ENCODE results near the gene RCN2.

RCN2 gene

DNA sequence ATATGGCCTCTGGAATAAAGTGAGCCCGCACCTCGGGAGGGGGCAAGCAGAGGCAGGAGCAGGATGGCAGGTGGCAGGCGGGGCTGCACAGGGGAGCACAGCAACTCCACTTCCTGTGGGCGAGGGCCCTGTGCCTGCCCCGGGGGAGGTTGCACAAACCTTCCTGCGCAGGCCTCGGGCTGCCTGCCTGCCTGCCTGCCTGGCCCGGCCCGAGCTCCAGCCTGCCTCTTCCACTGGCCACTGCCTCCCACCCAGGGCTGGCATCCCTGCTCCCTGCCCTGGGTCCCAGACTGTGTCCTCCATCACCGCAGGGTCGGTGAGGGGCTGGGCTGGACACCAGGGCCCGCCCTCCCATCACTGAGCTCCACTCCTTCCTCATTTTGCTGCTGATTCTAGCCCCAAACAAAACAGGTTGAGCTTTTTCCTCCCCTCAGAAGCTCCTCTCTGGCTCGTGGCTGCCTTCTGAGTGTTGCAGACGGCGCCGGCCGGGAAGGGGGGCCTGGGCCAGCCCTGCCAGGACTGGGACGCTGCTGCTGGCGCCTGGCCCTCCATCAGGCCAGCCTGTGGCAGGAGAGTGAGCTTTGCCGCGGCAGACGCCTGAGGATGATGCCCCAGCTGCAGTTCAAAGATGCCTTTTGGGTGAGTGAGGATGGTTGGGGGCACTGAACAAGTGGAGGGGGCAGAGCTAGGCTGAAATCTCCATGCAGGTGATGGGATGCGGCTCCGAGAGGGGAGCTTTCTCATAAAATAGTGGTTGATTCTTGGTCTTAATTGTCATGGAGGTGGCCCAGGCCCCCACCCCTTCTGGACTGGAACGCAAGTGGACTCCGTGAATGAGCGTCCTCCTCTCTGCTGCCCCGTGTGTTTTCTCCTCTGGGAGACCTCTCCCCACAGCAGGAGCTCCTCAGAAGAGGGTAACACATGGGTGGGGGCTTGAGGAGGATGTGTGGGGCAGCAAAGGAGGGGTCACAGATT is 63.7 kb downstream of the RCN2 start, which contains the start of gene PSTPIP1:
Gene PSTPIP1 (plus strand): TSS at position 156 of the 975 bp plus-strand sequence. CDS start 448 bp downstream, at position 604.
- DNase-seq, result no peak

GRCh38 chr15:76996076-76996525 is 64.6 kb downstream of the RCN2 start:
- no peak for DNase-seq

DNA sequence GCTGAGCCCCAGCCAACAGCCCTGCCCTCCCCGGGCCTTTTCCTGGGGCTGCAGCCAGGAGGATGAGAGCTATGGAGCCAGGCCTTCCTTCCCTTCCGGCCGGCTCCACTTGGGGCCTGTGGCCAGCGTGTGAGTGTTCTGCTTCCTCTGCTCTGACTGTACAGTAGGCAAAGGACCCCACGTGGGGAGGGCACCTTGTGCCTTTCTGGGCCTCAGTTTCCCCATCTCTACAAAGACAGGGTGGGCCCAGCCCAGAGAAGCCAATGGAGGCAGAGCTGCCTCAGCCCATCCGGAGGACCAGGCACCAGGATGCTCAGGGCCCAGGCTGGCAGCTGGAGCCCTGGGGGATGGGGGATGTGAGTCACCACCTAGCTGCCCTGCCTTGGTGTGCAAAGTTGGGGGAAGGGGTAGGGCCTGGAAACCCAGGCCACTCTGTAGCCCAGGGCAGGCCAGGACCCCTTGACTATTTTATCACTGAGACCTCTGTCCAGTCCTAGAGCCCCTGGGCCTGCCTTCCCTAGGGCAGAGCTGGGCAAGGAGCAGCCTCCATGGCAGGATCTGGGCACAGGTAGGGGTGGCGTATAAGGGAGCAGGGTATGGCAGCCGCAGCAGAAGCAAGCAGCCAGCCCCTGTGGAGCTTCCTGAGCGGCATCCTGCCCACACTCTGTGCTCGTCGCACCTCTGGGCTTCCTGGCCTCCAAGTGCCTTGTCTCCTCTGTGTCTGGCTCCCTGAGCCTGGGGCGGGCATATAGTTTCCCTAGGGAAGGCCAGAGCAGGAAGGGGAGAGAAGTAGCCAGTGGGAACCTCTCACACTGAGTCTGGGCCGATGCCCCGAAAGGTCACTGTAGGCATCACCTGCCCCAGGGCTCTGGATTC is 65.2 kb downstream of the RCN2 start:
- DNase-seq, result no peak

GRCh38 chr15:76998663-76999285 is 67.2 kb downstream of the RCN2 start:
- no peak for DNase-seq

- DNase-seq, result no peak
Observed at GRCh38 chr15:76999996-77000395, 68.4 kb downstream of the RCN2 start.

DNA sequence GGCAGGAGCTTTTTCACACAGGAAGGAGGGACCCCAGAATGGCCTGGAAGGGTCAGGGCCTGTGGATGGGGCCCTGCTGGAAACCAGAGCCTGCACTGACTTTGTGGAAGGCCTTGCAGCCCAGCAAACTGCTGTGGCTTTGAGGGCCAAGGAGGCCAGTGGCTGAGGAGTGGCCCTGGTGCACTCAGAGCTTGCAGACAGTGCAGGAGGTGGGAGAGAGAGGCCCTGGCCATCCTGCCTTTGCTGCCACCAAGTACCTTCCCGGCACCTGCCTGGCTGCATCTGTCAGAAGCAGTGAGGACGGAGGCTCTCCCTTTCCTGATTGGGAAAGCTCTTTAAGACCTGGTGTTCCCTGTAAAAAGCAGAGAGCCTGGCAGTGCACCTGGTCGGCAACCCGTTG is 69.8 kb downstream of the RCN2 start:
- no peak for DNase-seq

DNA sequence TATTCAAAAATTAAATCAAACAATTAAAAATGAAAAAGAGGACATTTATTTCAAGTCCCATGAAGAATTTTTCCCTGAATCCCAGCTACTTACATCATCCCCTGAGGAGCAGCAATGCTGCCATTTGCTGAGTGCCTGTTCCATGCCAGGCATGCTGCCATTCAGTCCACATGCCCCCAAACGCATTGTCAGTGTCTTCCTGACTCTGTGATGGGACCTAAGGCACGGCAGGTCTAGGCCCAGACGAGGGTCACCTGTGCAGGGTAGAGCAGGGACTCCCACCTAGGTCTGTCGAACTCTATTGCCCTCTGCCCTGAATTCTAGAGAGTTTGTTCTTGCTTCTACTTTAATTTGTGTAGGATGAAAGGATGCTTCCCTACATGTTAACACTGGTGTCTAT is 70.4 kb downstream of the RCN2 start:
- no peak for DNase-seq

DNA sequence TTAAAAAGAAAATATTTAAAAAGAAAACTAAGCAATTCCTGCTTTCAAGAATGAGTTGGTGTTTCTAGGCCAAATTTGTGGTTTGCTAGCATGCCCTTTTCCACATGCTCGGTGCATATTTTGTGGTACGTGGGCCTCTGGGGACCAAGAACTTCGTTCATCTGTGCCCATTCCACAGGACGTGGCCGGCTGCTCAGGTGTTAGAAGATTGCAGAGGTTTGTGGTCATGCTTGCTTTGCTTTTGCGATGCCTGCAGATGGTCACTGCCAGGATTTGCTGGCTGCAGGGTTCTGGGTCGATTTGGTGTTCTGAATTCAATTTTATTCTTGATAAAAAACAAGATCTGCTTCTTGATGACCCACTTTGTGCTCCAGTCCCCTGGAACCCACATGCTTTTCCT is 70.9 kb downstream of the RCN2 start:
- no peak for DNase-seq

DNA sequence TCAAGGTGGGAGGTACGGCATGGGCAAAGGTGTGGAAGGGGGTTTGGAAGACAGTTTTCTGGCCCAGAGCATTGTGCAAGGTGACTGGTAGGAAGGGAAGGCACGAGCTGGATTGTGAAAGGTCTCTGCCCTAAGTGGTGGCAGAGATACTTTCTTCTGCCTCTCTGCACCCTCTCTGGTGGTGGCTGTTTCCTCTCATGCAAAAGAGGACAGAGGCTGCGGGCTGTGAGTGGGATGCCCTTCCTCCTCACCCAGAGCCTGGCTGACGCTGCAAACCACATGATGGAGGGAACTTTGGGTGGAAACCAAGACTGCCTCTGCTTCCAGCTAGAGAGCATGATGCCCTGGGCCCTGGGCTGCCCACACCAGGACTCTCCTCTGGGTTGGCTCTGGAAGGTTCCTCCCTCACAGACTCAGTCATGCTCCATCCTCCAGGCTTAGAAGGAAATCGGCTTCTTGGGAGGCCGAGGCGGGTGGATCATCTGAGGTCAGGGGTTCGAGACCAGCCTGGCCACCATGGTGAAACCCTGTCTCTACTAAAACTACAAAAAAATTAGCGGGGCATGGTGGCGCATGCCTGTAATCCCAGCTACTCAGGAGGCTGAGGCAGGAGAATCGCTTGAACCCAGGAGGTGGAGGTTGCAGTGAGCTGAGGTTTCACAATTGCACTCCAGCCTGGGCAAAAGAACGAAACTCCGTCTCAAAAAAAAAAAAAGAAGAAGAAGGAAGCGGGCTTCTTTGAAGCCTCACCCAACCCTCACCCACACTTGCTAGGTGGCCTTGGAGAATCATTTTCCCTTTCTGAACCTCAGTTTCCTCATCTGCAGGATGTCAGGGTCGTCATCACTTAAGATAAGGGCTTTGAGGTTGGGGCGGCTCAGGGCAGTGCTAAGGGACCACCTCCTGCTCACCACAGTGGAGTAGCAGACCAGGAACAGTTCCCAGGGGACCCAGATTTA is 71.7 kb downstream of the RCN2 start:
- no peak for DNase-seq
